Prostate gland (tissue), 2 donors: ENCODE data around the gene CASTOR2.

ENCODE experiments used
- CTCF ChIP-seq, 4 experiments: fragments of 200-600 bp in 2 of 4; fragments of 450-650 bp in 2 of 4; sonication (generic) in 2 of 4; IDR thresholded peaks; 1 replicate in 3 of 4; 2 replicates in 1 of 4; pipeline ENCODE4 v1.5.1; 2016 to 2019; ENCODE audit warnings: antibody characterized with exemption in 4 of 4, mild to moderate bottlenecking in 2 of 4, moderate library complexity in 2 of 4
- POLR2A ChIP-seq: fragments of 450-650 bp; IDR thresholded peaks from one replicate; pipeline ENCODE4 v1.6.1; 2016; ENCODE audit warnings: antibody characterized with exemption, mild to moderate bottlenecking

- no peak for TF ChIP-seq POLR2A
- no peak for TF ChIP-seq CTCF (IDR thresholded peaks at IDR 0.05)
These were observed 93.9 kb downstream of the CASTOR2 start for GRCh38 chr7:75058406-75058805.
